Psoas muscle (tissue), 8 donors: ENCODE results near the gene ACE. TPM values are rescaled to one million over a fixed set of nuclear protein-coding genes. Genes with fewer than 3 reads are reported as not detected.
"Not testable (repeated sequence)": the region's sequence is repeated elsewhere in the genome, so short reads cannot be mapped to it uniquely, and the experiment has no call there.

Experiments
- ATAC-seq, 4 donors: fragments of 200-7000 bp; cut with Tn5 transposase; one replicate each; pipeline ENCODE4 v1.9.1; 2020; ENCODE audit warnings: moderate library complexity in 3 of 4, mild to moderate bottlenecking in 2 of 4
- DNase-seq, 2 donors: peaks; one replicate each; pipeline ENCODE4 v3.0.0-alpha.2; 2020
- H3K27ac ChIP-seq: fragments of 200-600 bp; one replicate; pipeline ENCODE4 v1.8.0; 2022
- H3K27me3 ChIP-seq, 3 donors: fragments of 200-600 bp in 1 of 3; one replicate each; pipeline versions ENCODE4 v1.6.1 to v1.8.0; 2013 to 2022; ENCODE audit warnings: low read length in 2 of 3, mild to moderate bottlenecking in 2 of 3, moderate library complexity in 1 of 3; ENCODE audit not compliant: insufficient read depth in 3 of 3
- H3K36me3 ChIP-seq, 2 donors: fragments of 200-600 bp in 1 of 2; one replicate each; pipeline versions ENCODE4 v1.6.1 to v1.8.0; 2013 to 2022; ENCODE audit warnings: low read depth in 1 of 2, mild to moderate bottlenecking in 1 of 2, moderate library complexity in 1 of 2; ENCODE audit not compliant: insufficient read depth in 1 of 2
- H3K4me1 ChIP-seq: fragments of 200-600 bp; one replicate; pipeline ENCODE4 v1.8.0; 2022
- H3K4me3 ChIP-seq: fragments of 200-600 bp; one replicate; pipeline ENCODE4 v1.8.0; 2022; ENCODE audit warnings: mild to moderate bottlenecking
- H3K9me3 ChIP-seq: fragments of 200-600 bp; one replicate; pipeline ENCODE4 v1.8.0; 2022
- CTCF ChIP-seq: fragments of 200-600 bp; IDR thresholded peaks from one replicate; pipeline ENCODE4 v1.8.0; 2022; ENCODE audit warnings: antibody characterized with exemption
- WGBS, 3 donors: extraction: QIAGEN DNeasy Blood & Tissue Kit; methylation state at CpG; one replicate each; pipeline versions ENCODE4 v1.1.6 to v1.1.7; 2013; 5-methylcytosine and 5-hydroxymethylcytosine counted together
- intact Hi-C, 2 donors: fragments of 100-400 bp; cut with DNase I; formaldehyde crosslinking; loops; one replicate each; pipeline versions ENCODE4 v1.11.0 to v1.14.2; 2022
- polyA plus RNA-seq, 3 donors: library from polyadenylated mRNA; stranded (reverse); fragments of 200-250 nt; gene quantifications; one replicate each; pipeline ENCODE4 v1.2.3, GENCODE V29; 2013
- total RNA-seq, 4 donors: library from RNA; stranded (reverse); fragmentation: NEBNext Ultra II Directional in 2 of 4; extraction: Animal tissue kit (Norgen Biotek cat#: 25700) in 2 of 4; gene quantifications; one replicate each; pipeline versions ENCODE4 v1.2.1 to v1.2.4, GENCODE V29; 2021 to 2023
- donor health status: healthy with polysubstance abuse.
- donor health status: DM: no; HTN: no; CAD: no; lungs with moderate emphysema.
- donor health status: Bipolar disorder and iron deficiency.
- donor health status: healthy.
- donor health status: DM: yes; HTN: yes; CAD: no.
- donor health status: DM: no; HTN: no; CAD: no.
- donor health status: DM: no; HTN: no; CAD: no.
- donor health status: DM: yes; HTN: yes; CAD: no.

The ACE gene
- total and polyA plus RNA-seq, 7 donors, result 0.82 to 12.5 (median 2.0) TPM

GRCh38 chr17:63452962-63453551 is 23.8 kb upstream of the ACE start:
- Histone ChIP-seq H3K27me3 (peaks cover 0 to 2% (median 0%) of the 10 kb centered on the region in 3 donors), H3K36me3 (no peaks in the 10 kb centered on the region), H3K9me3 (no peaks in the 10 kb centered on the region), H3K27ac (no peak overlapping the region), H3K4me1 (no peaks in the 10 kb centered on the region), H3K4me3 (no peak overlapping the region)
- TF ChIP-seq CTCF, result no peak
- no peak for ATAC-seq
- DNase-seq, result no peak
- 27 to 41% (median 38%) methylated on average over 7 of the region's 7 CpGs for WGBS, 3 donors
- intact Hi-C loops, result no loop called here

DNA sequence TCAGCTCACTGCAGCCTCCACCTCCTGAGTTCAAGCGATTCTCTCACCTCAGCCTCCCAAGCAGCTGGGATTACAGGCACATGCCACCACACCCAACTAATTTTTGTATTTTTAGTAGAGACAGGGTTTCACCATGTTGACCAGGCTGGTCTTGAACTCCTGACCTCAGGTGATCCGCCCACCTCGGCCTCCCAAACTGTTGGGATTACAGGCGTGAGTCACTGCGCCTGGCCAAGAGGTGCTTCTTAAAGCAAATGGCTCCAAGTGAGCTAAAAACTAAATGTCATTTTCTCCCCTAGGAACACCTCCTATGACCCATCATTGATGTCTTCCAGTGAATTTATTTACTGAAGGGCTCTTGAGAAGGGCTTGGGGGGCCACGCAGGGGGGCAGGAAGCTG is 22.5 kb upstream of the ACE start:
- ATAC-seq, H3K36me3 ChIP-seq, DNase-seq, intact Hi-C loops, H3K9me3 ChIP-seq, H3K27me3 ChIP-seq, H3K4me1 ChIP-seq, H3K4me3 ChIP-seq, H3K27ac ChIP-seq: not testable (repeated sequence)
- 69 to 87% (median 70%) methylated on average over 6 of the region's 6 CpGs for WGBS, 3 donors

DNA sequence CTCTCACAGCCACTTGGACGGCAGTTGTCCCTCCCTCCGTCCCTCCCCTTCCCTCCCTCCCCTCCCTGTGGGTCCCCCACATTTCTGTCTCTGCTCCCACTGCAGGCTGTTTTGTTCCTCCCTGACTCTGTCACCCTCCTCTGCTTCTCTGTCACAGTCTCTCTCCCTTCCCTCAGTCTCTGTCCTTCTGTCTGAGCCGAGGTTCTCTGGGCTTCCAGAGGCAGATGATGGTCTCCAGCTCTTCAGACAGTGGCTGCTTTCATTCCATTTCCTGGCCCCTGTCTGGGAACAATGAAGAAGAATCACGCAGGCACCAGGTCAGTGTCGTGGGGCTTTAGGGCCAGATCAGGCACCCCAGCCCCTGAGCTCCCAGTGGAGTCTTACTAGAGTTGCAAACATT is 21.9 kb upstream of the ACE start:
- TF ChIP-seq CTCF, result no peak
- Histone ChIP-seq H3K9me3 (no peaks in the 10 kb centered on the region), H3K27me3 (peaks cover 0 to 5% (median 2%) of the 10 kb centered on the region in 3 donors), H3K4me3 (no peak overlapping the region), H3K27ac (no peak overlapping the region), H3K36me3 (no peaks in the 10 kb centered on the region), H3K4me1 (no peaks in the 10 kb centered on the region)
- whole genome bisulfite sequencing, 3 donors, result 33 to 48% (median 37%) methylated on average over 5 of the region's 5 CpGs
- ATAC-seq (no peak), DNase-seq (no peak)
- intact Hi-C loops, result no loop called here

DNA sequence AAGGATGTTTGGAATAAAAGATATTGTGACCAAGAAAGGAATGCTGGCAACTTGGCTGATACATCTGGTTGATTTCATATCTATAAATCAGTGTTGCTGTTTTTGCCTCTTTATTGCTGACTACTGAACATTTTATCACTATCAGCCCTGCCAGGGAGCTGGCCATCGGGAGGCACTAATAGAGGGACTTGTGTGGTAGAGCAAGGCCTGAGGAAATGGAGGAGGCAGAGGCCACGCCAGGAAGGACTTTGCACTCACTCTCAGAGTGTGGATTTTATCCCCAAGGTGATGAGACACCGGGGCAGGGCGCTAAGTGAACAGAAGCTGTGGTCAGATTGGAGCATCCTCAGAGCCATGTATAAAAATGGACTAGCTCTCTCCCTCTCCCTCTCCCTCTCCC is 21.4 kb upstream of the ACE start:
- 43 to 65% (median 61%) methylated on average over 4 of the region's 4 CpGs for WGBS, 3 donors
- Histone ChIP-seq H3K27me3 (peaks cover 0 to 5% (median 2%) of the 10 kb centered on the region in 3 donors), H3K9me3 (no peaks in the 10 kb centered on the region), H3K4me3 (no peak overlapping the region), H3K27ac (no peak overlapping the region), H3K4me1 (no peaks in the 10 kb centered on the region), H3K36me3 (no peaks in the 10 kb centered on the region)
- intact Hi-C loops, result no loop called here
- DNase-seq (no peak), ATAC-seq (no peak)
- TF ChIP-seq CTCF, result no peak

DNA sequence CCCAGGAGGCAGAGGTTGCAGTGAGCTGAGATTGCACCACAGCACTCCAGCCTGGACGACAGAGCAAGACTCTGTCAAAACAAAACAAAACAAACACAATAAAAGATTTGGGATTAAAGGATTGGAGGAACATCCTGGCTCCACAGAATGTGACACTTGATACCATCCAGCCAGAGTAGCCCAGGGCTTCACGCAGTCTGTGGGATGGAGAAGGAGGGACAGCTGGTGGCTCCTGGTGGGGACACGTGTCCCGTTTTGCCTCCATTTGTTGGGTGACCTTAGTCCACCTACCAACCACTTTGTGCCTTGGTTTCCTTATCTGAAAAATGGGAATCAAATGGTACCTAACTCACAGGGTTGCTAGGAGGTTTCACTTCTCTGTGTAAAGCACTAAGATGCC is 18.4 kb upstream of the ACE start:
- no peak for TF ChIP-seq CTCF
- Histone ChIP-seq H3K36me3 (no peaks in the 10 kb centered on the region), H3K4me1 (no peaks in the 10 kb centered on the region), H3K4me3 (no peak overlapping the region), H3K27me3 (peaks cover 0 to 5% (median 2%) of the 10 kb centered on the region in 3 donors), H3K9me3 (no peaks in the 10 kb centered on the region), H3K27ac (no peak overlapping the region)
- DNase-seq, result no peak
- 40 to 58% (median 40%) methylated on average over 4 of the region's 4 CpGs for WGBS, 3 donors
- no peak for ATAC-seq
- intact Hi-C loops, result no loop called here
